HEK293T (cell line): ENCODE results near the gene FUT2.

ENCODE experiments used
- CTBP1 ChIP-seq: fragments of 450-650 bp; IDR thresholded peaks from 2 replicates; pipeline ENCODE4 v1.6.1; 2016; ENCODE audit warnings: borderline replicate concordance
- FOXA1 ChIP-seq: fragments of 450-650 bp; IDR thresholded peaks from 2 replicates; pipeline ENCODE4 v1.6.1; 2016; ENCODE audit warnings: mild to moderate bottlenecking
- FOXM1 ChIP-seq: fragments of 450-650 bp; IDR thresholded peaks from 2 replicates; pipeline ENCODE4 v1.6.1; 2017; ENCODE audit warnings: mild to moderate bottlenecking, borderline replicate concordance
- SP1 ChIP-seq: fragments of 450-650 bp; IDR thresholded peaks from 2 replicates; pipeline ENCODE4 v1.6.1; 2017

GRCh38 chr19:48746110-48746509, 50.3 kb downstream of the FUT2 start:
- no peak for TF ChIP-seq CTBP1
- no peak for TF ChIP-seq FOXA1
- TF ChIP-seq SP1 = no peak
- no peak for TF ChIP-seq FOXM1
